HG03558 (cell line): Measurements from ENCODE around the gene FRMD4A.
"Not testable (repeated sequence)": the region's sequence is repeated elsewhere in the genome, so short reads cannot be mapped to it uniquely, and the experiment has no call there.

Experiments
- ATAC-seq: cut with Tn5 transposase; IDR thresholded peaks from one replicate; pipeline ENCODE4 v1.9.1; 2021; ENCODE audit warnings: moderate number of reproducible peaks; ENCODE audit not compliant: unreplicated experiment; ENCODE audit errors: extremely low read depth

The FRMD4A gene

DNA sequence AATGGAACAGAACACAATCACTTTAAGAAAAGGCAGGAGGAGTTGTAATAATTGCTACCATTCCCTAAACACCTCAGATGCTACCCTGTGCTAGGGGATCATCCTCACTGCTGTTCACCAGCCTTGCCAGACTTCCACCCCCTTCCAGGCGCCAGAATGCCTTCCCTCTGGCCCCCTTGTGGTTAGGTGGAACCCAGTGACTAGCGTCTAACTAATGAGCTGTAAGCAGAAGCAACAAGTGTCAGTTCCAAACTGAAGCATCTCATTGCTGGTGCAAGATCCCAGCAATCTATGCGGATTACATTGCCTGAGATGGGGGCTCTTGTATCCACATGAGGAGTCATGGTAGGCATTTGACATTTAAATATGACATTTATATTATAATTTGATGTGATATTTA is 86.6 kb downstream of the FRMD4A start:
- no peak for ATAC-seq

DNA sequence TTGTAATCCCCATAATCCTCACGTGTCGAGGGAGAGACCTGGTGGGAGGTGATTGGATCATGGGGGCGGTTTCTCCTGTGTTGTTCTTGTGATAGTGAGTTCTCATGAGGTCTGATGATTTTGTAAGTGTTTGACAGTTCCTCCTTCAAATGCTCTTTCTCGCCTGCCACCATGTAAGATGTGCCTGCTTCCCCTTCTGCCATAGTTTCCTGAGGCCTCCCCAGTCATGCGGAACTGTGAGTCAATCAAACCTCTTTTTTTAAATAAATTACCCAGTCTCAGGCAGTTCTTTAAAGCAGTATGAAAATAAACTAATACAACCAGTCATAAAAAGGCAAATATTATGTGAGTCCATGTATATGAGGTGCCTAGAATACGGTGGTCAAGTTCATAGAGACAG is 87.5 kb downstream of the FRMD4A start:
- ATAC-seq: no peak

DNA sequence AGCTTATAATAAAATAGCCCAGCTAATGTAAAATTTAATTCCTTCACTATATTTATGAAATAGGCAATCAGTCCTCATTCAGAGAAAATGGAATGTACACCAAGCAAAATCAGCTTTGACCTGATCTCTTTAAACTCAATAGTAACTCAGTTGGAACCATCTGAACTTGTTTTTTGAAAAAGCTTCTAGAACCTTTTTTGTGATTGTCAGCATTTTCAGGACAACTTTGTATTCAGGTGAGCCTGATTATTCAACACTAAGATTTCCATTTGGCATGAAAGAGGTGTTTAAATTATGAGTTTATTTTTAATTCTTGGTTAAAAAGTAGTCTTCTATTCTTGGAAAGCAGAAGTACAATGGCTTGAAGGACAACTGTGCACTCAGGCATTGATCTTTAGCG is 89.5 kb downstream of the FRMD4A start:
- ATAC-seq: no peak

DNA sequence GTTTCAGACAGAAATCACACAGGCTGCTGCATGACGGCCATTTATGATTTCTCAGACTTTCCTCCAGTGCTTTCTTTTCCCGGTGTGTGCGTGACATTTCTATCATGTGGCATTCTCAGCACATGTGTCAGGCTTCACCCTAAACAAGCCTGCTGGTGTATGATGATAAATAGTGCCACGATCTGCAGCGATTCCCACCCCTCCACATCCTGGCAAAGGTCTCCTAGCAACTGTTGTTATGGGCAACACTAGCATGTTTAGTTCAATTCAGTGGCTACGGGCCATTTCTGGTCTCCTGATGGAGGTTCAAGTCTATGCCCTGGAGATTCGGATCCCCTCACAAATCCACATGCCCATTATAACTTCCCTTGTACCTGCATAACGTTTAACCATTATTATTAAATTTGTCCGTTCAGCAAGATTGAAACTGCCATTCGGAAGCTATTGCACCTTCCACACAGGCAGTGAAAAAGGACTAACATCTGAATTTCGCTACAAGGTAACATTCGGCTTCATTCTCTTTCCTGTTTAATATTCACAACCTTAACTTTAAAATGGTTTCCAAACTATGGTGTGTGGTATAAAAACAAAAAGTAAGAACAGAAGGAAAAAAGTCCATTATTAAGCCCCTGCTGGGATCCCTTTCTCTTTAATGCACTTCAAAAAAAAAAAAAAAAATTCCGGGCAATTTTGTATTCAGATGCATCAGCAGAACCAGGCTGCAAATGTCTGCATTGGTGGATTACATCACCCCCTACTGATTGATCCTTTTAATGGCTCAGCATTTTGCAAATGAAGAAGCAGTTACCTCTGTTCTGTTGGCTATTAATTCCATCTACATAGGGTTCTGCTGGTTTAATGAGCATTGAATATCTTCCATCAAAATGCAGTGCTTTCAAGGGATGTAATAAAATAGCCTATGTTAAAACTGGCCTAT is 90.2 kb downstream of the FRMD4A start:
- no peak for ATAC-seq

DNA sequence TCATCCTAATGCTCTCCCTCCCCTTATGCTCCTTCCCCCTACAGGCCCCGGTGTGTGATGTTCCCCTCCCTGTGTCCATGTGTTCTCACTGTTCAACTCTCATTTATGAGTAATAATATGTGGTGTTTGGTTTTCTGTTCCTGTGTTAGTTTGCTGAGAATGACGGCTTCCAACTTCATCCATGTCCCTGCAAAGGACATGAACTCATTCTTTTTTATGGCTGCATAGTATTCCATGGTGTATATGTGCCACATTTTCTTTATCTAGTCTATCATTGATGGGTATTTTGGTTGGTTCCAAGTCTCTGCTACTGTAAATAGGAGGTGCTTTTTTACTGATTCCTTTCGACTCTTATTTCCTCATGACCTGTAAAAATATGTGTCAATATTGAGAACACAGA is 92.1 kb downstream of the FRMD4A start:
- ATAC-seq: not testable (repeated sequence)

DNA sequence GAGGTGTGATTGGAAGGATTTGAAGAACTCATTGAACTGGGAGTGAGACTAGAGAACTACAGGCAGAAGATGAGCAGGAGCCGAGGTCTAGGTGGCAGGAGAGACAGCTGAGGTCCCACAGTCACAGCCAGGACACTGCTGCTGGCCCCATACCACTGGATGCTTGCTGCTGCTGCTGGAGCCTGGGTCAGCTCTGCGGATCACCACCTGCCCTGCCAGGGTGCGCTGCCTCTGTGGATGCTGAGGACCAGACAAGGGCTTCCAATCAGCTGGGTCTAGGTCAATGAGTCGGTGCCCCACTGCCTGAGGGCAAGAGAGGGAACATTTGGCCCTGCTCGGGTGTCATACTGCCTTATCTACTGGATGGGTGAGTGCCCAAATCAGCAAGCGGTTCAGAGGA is 94.4 kb downstream of the FRMD4A start:
- no peak for ATAC-seq

DNA sequence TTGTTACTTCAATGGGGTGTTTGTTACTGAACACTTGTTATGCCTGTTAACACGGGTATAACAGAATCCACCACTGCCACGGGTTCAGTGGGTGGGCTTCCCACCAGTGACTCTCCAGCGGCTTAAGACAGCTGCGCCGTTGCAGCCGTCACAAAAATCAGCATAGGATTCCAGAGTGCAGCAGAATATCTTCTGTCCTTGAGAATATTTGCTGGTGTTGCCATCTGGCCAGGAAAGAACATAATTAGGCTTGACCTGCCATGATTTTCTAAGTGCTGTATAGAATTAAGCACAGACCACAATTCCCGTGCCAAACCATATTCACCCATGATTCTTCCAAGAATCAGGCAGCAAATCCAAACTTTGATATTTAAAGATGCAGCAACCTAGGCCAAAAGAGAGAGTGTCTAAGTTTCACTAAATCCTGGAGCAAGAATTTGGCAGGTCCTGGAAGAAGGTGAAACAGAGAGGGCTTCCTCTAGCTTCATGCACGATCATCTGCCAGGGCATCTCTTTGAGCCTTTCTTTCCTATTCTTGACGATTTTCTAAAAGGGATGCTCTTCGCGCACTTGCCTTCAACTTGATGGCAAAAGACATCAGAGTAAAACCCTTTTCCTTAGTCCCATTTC is 95.0 kb downstream of the FRMD4A start:
- no peak for ATAC-seq

DNA sequence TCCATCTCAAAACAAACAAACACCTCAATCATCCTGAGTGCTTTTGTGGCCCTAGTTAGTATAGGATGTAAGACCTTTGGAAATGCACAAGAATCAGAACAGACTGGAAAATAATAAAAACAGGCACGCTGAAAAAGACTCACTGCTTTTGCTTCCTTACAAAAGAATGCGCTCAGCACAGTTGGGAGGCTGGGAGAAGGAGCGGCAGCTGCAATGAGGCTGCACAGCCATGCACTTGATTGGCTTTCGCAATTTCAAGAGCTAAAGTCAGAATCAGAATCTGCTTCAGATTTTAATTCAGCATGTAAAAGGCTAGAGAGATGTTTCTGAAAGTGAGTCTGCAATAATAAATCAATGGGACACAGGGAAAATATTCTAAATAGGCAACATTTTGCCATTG is 97.2 kb downstream of the FRMD4A start:
- no peak for ATAC-seq

DNA sequence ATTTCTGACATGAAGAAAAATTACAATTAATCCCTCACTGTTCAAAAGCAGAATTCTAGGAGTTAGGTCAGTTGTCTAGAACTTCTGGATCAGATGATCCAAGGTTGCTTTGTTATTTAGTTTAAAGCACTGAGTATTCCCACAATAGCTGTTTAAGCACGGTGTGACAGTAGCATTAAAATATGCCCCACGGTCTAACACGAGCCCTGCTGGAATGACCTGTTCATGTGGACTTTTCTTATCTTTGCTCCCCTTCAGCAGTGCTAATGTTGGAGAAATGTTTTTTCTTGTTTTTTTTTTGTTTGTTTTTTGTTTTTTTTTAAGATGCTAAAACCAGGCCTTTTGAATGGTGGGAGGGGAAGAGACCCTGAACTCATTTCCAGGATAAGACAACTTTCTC is 101.9 kb downstream of the FRMD4A start:
- not testable (repeated sequence) for ATAC-seq

DNA sequence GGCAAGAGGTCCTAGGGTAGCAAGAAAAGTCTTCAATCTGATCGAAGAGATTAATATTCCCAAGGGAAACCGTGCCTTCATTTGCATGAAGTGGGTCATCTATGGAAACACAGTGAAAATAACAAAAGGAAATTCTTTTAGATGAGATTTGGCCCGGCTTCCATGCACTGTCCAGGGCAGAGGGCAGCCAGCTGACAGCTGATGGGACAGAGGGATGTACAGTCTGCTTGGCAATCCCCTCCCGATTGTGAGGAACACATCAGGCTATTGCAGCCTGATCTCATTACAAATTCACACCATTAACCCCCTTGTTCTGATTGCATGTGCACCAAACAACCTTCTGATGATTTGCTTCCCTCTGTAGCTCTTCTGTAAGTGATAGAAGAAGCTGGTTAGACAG is 105.3 kb downstream of the FRMD4A start:
- no peak for ATAC-seq

DNA sequence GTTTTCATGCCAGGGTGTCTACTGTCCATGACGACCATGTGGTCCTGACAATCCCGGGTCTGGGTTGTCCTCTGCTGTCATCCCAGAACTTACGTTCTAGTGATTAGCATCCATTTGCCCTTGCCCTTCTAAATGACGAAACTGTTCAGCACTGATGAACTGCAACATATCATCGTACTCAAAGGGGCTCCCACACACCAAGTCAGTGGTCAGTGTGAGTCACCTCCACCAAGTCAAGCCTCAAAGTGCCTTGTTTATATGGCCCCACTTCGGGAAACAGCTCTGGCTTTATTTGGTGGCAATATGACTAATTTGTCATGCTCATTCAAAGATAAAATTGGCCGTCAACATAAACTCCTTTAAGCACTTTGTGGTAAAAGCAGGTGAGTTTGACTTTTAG is 110.7 kb downstream of the FRMD4A start:
- no peak for ATAC-seq

DNA sequence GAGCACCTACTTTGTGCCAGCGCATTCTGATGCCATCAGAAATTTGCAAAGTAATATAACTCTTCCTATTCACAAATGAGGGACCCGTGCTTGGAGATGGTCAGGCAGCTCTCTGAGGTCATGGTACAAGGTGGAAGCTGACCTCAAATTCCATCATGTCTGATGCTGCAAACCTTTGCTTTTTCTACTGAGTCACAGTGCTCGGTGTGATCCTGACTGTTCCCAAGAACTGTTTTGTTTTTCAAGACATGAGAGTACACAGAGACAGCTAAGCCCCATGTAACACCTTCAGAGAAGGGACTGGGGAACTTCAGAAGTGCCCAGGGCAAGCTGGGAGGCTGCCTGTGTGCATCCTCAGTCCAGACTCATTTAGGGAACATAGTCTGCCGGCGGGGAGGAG is 111.3 kb downstream of the FRMD4A start:
- no peak for ATAC-seq

DNA sequence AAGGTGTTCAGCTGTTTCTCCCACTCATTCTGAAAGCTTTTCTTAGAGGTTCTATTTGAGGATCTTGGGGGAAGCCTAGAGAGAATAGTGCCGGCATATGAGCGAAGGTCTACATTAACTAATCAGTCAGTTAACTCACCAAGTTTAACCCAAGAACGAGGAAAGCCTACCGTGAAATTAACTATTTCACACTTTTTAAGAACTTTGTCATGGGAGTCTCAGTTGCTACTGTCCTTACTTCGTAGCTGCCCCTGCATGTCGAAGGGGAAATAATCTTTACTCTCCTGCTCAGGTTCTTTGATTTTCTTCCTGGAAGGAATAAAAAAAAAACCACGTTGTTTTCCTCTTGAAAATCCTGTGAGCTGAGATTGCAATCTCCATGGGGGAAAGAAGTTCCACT is 115.1 kb downstream of the FRMD4A start:
- ATAC-seq: no peak

DNA sequence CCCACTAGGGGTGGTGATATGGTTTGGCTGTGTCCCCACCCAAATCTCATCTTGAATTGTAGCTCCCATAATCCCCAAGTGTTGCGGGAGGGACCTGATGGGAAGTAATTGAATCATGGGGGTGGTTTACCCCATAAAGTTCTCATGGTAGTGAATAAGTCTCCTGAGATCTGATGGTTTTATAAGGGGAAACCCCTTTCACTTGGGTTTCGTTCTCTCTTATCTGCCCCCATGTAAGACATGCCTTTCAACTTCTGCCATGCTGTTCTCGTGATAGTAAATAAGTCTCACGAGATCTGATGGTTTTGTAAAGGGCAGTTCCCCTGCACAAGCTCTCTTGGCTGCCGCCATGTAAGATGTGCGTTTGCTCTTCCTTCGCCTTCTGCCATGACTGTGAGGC is 117.0 kb downstream of the FRMD4A start:
- not testable (repeated sequence) for ATAC-seq

DNA sequence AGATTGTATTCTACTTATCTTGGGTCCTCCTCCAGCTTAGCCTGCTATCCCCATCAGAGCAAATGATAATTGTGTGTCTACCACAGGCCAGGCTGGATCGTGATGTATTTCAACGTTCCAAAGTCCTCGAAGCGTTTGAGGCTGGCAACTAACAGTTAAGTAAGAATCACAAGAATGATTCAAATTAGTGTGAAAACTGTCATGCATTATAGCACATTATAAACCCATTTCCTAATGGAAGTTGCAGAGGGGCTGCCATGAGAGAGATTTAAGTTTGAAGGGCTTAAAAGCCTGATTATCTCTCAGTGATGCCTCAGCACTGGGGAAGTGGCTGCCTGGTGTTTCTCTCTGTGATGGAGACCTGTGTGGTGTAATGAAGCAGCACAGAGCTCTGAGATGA is 119.1 kb downstream of the FRMD4A start:
- no peak for ATAC-seq

DNA sequence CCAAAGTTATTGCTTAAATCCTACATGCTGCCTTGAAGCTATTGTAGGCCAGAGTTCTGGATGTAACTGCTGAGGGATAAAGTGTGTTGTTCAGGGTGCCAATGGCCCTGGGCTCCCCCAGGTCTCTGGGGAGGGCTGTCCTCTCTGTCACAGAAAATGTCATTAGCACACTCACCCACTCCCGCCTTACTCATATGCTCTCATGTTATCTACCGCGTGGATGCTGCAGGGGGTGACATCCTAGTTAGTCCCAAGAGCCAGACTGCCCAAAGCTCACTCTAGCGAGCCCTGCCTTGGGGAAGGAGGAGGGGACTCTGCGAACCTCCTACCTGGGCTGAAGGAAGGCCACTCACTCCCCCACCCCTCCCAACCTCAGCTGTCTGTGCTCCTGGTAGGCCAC is 122.5 kb downstream of the FRMD4A start:
- no peak for ATAC-seq

DNA sequence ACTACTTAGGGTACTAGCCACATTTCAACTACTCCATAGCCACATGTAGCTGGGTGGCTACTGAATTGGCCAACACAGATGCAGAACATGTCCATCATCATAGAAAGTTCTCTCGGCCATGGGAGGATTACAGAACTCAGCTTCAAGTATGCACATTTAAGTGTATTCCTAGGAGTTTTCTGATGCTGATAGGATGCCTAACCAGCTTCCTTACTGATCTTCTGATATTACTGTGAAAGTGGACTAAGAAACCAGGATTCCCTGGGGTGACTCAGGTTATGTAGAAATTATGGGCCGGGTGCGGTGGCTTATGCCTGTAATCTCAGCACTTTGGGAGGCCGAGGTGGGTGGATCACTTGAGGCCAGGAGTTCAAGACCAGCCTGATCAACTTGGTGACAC is 125.5 kb downstream of the FRMD4A start:
- ATAC-seq: no peak

DNA sequence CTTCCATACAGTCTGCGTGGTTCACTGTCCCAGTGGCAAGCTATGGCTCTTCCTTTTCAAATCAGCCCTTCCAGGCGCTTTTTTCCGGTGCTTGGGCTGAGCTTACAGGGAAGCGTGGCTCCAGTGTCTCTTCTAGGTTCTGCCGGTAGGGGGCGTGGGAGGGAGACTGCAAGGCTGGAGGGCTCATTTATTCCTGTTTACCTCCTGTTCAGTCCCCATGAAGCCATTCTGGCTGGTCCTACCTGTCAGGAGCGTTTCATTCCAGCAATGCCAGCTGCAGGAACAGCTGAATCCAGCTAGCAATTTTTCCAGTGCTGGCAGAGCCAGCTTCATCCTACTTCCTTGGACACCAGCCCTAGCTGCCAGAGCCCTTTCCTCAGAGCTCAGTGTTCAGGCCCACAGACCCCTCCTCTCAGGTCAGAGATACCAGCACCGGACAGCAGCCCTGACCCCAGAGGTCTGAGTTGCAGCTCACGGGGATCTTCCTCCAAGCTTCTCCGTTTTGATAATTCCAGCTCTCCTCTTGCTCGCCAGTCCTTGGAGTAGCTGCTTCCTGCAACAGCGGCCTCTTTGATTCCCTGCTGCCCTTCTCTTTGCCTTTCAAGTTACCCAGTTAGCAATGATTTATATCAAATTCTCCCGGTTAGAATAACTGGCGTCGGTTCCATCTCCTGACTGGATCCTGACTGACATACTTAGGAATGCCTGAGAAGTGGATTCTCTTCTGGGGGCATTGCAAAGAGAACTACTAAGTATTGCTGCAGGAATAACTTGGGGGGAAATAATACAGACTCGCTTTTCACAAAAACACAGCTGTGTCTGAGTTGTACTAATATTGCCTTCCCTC is 129.8 kb downstream of the FRMD4A start:
- ATAC-seq: no peak

DNA sequence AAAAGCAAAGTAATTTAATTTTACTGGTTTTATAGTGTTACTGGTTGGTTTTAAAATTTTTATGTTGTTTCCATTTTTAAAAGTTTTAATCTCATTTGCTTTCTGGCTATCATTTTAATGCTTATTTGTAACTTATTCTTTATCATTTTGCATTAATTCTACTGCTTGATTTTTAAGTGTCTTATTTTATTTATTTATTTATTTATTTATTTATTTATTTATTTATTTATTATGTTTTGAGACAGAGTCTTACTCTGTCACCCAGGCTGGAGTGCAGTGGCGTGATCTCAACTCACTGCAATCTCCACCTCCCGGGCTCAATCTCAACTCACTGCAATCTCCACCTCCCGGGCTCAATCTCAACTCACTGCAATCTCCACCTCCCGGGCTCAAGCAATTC is 131.6 kb downstream of the FRMD4A start:
- ATAC-seq: not testable (repeated sequence)

DNA sequence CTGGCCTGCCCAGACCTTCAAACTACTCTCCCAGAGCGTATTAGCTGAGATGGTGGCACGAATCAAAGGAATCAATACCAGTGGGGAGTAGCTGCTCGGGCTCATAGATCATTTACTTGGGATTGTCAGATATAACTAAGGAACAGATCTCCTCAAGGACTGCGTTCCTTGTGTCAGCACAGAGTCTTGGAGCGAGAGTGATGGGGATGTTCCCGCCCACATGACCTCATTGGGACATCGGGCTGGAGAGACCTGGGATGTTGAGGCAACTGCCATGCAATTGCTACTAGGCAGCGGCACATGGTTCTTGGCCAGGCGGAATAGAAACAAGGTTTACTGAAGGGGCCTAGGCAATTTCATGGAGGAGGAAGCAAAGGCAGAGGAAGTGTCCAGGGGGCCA is 132.6 kb downstream of the FRMD4A start:
- ATAC-seq: no peak

DNA sequence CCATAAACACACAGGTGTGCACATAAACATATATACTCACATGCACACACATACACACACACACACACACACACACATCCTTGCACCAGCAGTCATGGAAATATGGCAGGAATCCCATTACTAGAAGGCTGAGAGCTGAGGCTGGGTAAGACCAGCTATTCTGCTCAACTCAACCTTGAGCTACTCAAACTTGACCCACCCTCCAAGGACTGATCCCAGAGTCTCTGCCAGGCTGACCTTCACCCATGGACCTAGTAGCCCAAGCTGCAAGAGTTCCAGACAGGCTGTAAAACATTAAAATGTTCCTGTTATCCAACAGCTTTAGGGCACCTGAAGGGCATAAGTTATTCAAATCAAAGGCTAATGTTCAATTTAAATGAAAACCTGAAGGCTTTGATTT is 134.6 kb downstream of the FRMD4A start:
- no peak for ATAC-seq
